Lower leg skin (tissue), 4 donors: ENCODE results near the gene SEH1L. TPM values are rescaled to one million over a fixed set of nuclear protein-coding genes. Genes with fewer than 3 reads are reported as not detected.
"Not testable (repeated sequence)": the region's sequence is repeated elsewhere in the genome, so short reads cannot be mapped to it uniquely, and the experiment has no call there.

Experiments
- DNase-seq, 2 donors: peaks; one replicate each; pipeline ENCODE4 v3.0.0-alpha.2; 2019; ENCODE audit warnings: low spot score in 2 of 2
- H3K4me3 ChIP-seq: fragments of 200-600 bp; sonication (generic); 2 replicates; pipeline ENCODE4 v1.5.1; 2017; ENCODE audit warnings: mild to moderate bottlenecking, low read depth; ENCODE audit not compliant: poor library complexity, severe bottlenecking
- POLR2A ChIP-seq, 2 donors: fragments of 450-650 bp; IDR thresholded peaks; one replicate each; pipeline ENCODE4 v1.6.1; 2016 to 2017; ENCODE audit warnings: antibody characterized with exemption in 2 of 2, mild to moderate bottlenecking in 1 of 2, moderate library complexity in 1 of 2
- whole genome bisulfite sequencing, 2 donors: methylation state at CpG; one replicate each; pipeline ENCODE4 v1.1.5; 2018; 5-methylcytosine and 5-hydroxymethylcytosine counted together
- intact Hi-C: fragments of 100-400 bp; cut with DNase I; formaldehyde crosslinking; loops from one replicate; pipeline ENCODE4 v1.15.0; 2023; ENCODE audit warnings: low total_unique reads
- total RNA-seq, 4 donors: library from RNA; depleted of rRNA; stranded (reverse); fragments of >200 nt; gene quantifications; one replicate each; pipeline ENCODE4 v1.1.0, GENCODE V29; 2016
- TF ChIP-seq, protein P1 (sequence below), 3 donors: fragments of 450-650 bp; IDR thresholded peaks; one replicate each; pipeline ENCODE4 v1.5.1; 2016; ENCODE audit warnings: antibody characterized with exemption in 3 of 3, mild to moderate bottlenecking in 3 of 3, moderate library complexity in 2 of 3

Gene SEH1L
- total RNA-seq, 4 donors from 2014 or later, result 24.1 to 32.2 (median 26.1) TPM

DNA sequence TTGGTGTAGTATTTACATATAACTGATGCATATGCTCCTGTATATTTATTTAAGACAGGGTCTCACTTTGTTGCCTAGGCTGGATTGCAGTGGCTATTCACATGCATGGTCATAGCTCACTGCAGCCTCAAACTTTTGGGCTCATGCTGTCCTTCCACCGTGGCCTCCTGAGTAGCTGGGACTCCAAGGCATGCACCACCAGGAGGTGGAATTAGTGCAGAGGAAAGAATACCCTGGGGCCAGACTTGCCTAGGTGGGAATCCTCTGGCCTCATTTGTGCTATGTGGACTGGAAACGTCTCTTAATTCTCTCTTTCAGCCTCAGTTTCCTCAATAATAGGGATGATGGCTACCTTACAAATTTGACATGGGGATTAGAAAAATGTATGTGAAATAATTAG lies 45.6 kb downstream of the SEH1L start:
- WGBS, 2 donors, result 80 to 85% methylated on average over 2 of the region's 2 CpGs
- DNase-seq, result no peak
- TF ChIP-seq POLR2A (IDR thresholded peaks at IDR 0.05), result no peak
- TF ChIP-seq, protein P1, sequence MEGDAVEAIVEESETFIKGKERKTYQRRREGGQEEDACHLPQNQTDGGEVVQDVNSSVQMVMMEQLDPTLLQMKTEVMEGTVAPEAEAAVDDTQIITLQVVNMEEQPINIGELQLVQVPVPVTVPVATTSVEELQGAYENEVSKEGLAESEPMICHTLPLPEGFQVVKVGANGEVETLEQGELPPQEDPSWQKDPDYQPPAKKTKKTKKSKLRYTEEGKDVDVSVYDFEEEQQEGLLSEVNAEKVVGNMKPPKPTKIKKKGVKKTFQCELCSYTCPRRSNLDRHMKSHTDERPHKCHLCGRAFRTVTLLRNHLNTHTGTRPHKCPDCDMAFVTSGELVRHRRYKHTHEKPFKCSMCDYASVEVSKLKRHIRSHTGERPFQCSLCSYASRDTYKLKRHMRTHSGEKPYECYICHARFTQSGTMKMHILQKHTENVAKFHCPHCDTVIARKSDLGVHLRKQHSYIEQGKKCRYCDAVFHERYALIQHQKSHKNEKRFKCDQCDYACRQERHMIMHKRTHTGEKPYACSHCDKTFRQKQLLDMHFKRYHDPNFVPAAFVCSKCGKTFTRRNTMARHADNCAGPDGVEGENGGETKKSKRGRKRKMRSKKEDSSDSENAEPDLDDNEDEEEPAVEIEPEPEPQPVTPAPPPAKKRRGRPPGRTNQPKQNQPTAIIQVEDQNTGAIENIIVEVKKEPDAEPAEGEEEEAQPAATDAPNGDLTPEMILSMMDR (IDR thresholded peaks at IDR 0.05), result no peak
- H3K4me3 ChIP-seq, result no peak overlapping the region
- intact Hi-C loops, result no loop called here

GRCh38 chr18:12995424-12995823 lies 47.6 kb downstream of the SEH1L start:
- no peak overlapping the region for H3K4me3 ChIP-seq
- 98 to 99% methylated on average over 2 of the region's 2 CpGs for WGBS, 2 donors
- TF ChIP-seq, protein P1 (IDR thresholded peaks at IDR 0.05), result no peak
- no peak for TF ChIP-seq POLR2A (IDR thresholded peaks at IDR 0.05)
- no peak for DNase-seq
- intact Hi-C loops, result no loop called here

- intact Hi-C loops, result no loop called here
- WGBS, 2 donors, result 95 to 96% methylated on average over 6 of the region's 6 CpGs
- no peak for DNase-seq
- H3K4me3 ChIP-seq, result no peak overlapping the region
- TF ChIP-seq, protein P1 (IDR thresholded peaks at IDR 0.05), result no peak
- no peak for TF ChIP-seq POLR2A (IDR thresholded peaks at IDR 0.05)
Measured at GRCh38 chr18:12995952-12996477, 48.2 kb downstream of the SEH1L start.

DNA sequence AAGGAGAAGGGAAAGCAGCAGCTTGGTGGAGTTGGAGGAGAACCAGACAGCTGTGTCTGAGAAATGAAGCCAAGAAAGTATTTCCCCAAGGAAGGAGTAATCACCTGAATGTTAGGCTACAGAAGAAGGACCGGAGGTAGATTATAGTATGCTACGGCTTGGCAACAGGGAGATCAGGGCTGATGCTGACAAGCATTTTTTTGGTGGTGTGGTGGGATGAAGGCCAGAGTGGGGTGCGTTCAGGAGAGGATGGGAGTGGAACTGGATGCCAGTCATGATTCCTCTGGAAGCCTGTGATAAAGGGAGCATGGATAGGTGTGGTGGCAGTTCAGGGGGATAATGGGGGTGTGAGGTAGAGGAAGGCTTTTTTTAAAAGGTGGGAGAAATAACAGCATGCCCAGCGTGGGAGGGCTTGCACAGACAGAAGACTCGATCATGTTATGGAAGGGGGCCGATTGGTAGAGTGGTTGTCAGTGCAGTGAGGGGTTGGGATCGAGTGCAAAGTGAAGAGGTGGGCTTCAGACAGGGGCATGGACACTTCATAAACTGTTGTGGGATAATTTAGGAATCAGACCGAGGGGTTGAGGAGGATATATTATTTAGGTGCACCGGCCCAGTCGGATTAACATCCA lies 49.0 kb downstream of the SEH1L start:
- WGBS, 2 donors, result 79 to 83% methylated on average over 10 of the region's 10 CpGs
- intact Hi-C loops, result no loop called here
- no peak for DNase-seq
- no peak overlapping the region for H3K4me3 ChIP-seq
- no peak for TF ChIP-seq POLR2A (IDR thresholded peaks at IDR 0.05)
- TF ChIP-seq, protein P1 (IDR thresholded peaks at IDR 0.05), result no peak

GRCh38 chr18:12997330-12997729 lies 49.5 kb downstream of the SEH1L start:
- 91% methylated on average over 2 of the region's 2 CpGs for WGBS, 2 donors
- H3K4me3 ChIP-seq, intact Hi-C loops, DNase-seq: not testable (repeated sequence)

- DNase-seq, result no peak
- 79 to 90% methylated on average over 6 of the region's 6 CpGs for WGBS, 2 donors
- H3K4me3 ChIP-seq, result no peak overlapping the region
- TF ChIP-seq, protein P1 (IDR thresholded peaks at IDR 0.05), result no peak
- TF ChIP-seq POLR2A (IDR thresholded peaks at IDR 0.05), result no peak
- intact Hi-C loops, result no loop called here
Measured at GRCh38 chr18:12998332-12999060, 50.7 kb downstream of the SEH1L start.
